ENCODE data around the gene CHRNB4.

The CHRNB4 gene

DNA sequence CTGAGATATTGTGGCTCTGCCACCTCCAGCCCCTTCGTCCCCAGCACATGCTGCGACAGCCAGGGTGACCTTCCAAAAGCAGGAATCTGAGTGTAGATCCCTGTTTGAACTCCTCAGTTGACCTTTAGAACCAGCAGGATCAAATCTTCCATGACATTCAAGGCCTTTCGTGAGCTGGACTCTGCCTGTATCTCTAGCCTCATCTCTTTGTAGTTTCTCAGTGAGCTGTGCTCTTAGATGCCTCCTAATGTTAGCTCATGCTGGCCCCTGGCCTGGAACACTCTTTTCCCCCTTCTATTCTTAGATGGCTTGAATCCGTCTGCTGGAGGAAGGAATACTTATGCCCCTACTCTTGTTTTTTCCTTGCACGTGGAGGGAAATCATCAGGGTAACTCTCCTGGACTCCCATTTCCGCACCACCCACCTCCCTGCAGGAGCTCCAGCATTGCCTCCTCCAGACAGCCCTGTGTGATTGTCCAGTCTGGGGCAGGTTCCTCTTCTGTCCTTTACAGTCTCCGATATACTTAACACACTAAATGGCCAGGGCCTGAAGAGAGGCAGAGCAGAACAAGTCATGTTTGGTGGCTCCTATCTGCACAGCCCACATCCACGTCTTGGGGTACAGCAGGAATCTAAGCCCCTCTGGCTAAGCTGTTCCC is 26.7 kb upstream of the CHRNB4 start:
- no peak for DNase-seq

GRCh38 chr15:78666010-78666409 is 25.0 kb upstream of the CHRNB4 start:
- no peak for DNase-seq

- no peak for DNase-seq
Observed at GRCh38 chr15:78663703-78664102, 22.7 kb upstream of the CHRNB4 start.

GRCh38 chr15:78662028-78662427 is 21.0 kb upstream of the CHRNB4 start:
- no peak for DNase-seq

DNA sequence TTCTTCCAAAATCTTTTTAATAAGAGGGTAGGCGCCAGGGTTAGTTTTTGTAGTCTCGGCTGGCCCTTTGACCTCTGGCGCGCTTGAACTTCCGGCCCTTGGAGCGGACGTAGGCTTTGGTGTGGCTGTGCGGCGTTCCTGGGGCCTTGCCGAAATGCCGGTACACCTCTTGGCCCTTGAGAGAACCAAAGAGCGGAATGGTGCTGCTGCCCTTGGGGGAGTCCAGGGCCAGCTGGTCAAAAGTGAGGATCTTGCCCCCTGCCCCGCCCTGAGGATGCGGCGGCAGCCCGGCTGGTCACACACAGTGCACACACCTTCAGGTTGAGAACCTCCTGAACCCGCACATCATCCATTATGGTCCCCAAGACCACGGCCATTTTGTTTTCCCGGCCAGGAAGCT is 20.0 kb upstream of the CHRNB4 start:
- no peak for DNase-seq

GRCh38 chr15:78660584-78660983 is 19.6 kb upstream of the CHRNB4 start:
- DNase-seq, result no peak

GRCh38 chr15:78658823-78659222 is 17.8 kb upstream of the CHRNB4 start:
- no peak for DNase-seq

- DNase-seq, result no peak
Observed at GRCh38 chr15:78654272-78654671, 13.3 kb upstream of the CHRNB4 start.

GRCh38 chr15:78651930-78652615 is 11.1 kb upstream of the CHRNB4 start:
- no peak for DNase-seq

DNA sequence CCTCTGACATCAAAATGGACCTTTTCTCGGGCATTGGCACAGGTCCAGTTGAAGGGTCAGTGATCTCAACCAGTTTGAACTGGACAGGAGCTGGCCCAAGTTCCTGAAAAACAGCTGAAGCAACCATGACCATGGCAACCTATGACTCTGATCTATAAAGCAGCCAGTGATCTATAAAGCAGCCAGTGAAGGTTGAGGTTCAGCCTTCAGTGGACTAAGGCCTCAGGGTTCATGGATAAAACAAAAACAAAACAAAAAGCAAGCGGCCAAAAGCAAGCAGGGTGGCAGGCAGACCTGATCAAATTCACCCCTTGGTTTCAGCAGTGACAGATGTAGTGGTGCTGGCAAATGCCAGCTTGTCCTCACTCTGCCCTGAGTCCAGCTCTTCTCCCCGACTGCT is 10.0 kb upstream of the CHRNB4 start:
- DNase-seq, result no peak

GRCh38 chr15:78650022-78650421 is 9.0 kb upstream of the CHRNB4 start:
- no peak for DNase-seq

DNA sequence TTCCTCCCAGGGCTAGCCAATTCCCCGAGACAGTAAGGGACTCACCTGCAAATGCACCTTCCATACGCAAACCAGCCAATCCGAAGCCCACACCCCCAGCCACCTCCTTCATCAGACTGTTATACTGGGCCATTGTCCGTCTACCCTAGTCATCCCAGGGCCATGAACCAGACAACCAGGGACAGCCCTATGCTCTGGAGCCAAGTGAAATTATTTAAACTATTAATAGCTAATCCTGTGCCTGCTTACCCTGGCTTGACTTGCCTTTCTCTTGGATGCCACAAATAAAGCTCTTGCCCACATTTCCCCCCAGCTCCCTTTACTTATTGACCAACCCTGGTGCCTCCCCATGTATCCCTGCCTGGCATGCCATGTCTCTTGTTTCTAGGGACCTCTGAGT is 4.0 kb upstream of the CHRNB4 start:
- no peak for DNase-seq

DNA sequence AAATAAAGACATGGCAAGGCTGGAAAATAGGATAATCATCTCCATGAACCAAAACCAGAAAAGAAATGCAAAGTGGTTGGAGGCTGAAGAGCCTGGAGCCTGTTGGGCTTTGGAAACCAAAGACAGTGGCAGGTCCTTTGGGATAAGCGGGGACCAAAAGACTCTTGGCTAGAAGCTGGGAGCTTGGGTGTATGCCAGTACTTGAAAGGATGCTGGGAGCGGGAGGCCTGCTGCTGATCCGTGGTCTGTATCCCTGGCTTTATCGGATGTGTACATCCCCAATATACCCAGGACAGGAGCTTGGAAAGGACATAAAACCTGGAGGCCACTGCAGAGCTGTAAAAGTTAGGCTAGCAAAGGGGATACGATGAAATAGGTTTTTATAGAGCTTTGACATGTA is 1.3 kb upstream of the CHRNB4 start:
- DNase-seq, result no peak

- DNase-seq, result no peak
Observed at GRCh38 chr15:78641749-78642275, 802 bp upstream of the CHRNB4 start.

GRCh38 chr15:78640527-78641101 is 396 bp downstream of the CHRNB4 start:
- no peak for DNase-seq

GRCh38 chr15:78638658-78639314 is 2.2 kb downstream of the CHRNB4 start:
- no peak for DNase-seq

- no peak for DNase-seq
Observed at GRCh38 chr15:78637776-78638435, 3.1 kb downstream of the CHRNB4 start.

GRCh38 chr15:78636378-78636859 is 4.6 kb downstream of the CHRNB4 start:
- no peak for DNase-seq

DNA sequence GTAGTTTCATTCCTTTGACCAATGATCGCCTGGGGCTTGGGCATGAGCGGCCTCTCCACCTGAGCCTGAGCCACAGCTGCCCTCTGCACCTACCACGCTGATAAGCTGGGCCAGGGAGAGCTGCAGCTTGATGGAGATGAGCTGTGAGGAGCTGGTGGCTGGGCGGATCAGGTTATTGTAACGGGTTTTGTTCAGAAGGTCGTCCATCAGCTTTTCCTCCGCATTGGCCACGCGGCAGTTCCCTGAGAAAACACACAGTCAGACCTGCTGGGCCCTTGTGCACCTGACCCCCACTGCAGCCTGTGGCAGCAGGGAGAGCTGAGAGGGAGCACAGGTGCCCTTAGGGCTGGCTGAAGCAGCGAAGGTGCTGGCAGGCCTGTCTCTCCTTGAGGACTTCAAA is 5.7 kb downstream of the CHRNB4 start:
- no peak for DNase-seq

DNA sequence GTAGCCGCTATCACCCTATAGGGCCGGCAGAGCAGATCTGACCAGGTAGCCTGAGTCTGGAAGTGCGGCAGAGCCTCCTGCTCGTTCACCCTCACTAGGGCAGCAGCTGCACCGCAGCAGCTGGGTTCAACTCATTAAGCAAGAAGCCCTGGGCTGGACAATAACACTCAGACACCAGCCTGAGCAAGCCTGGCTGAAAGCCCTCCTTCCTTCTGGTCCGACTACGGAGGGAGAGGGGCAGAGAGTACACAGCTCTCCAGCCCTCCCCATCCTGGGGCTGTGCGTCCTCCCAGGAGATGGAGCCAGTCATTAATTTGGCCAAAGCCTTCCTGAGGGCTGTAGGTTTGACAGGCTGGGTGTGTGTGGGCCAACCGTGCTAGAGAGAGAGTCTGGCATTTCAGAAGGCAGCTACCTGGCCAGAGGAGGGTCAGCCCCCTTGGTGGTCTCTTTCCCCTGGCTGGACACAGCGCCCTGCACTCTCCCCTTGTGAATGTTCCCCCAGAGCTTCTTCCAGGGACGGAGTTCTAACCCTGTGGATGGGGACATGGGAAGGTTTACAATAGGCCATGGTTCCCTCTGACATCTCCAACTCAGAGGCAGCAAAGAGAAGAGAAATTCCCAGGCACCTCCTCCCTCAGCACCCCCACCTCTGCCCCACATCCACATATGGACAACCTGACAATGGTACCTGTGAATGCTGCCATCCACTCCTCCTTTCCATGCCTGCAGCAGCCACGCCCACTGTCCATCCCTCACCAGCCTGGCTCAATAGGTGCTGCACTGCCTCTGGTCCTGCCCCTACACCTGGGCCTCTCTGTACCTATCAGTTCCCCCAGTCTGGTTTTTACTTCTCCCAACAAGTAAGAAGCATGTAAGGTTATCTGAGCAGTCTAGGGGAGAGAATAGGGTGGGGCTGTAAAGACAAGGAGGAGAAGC is 6.5 kb downstream of the CHRNB4 start:
- no peak for DNase-seq

- DNase-seq, result no peak
Observed at GRCh38 chr15:78633348-78633747, 7.7 kb downstream of the CHRNB4 start.
